Measurements from ENCODE around the gene MED9. TPM values are rescaled to one million over a fixed set of nuclear protein-coding genes. Genes with fewer than 3 reads are reported as not detected.
A peak's percentile ranks its signal among the peaks of the same experiment; 100 is the strongest.

Gene MED9
- total RNA-seq, 6 donors from 2014 or later: 8.5 to 31.4 (median 13.9) TPM

- WGBS, 2 donors: 88 to 90% methylated on average over 12 to 15 of the region's 20 CpGs
- H3K36me3 ChIP-seq: no peaks in the 10 kb centered on the region
- no peak for DNase-seq
These were observed 27.7 kb downstream of the MED9 start for GRCh38 chr17:17504341-17505140.

DNA sequence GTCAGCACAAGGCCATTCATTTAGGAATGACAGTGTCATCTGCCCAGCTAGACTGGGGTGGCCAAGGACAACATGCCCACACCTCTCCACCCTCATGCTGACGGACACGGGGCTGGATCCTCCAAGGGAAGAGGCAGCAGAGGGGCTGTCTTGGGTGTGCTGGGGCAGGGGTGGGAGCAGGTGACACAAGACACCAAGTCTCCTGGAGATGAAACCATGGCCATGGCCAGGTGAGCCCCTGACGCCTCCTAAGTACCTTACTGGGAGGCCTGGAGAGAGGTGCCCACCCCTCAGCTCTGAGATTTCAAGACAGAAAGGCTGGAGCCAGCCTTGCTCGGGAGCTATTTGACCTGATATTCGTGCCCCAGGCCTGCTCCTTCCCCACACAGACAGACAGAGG is 28.4 kb downstream of the MED9 start:
- no peak for ATAC-seq (ENCODE audit: low FRiP score in 2 of 2)
- DNase-seq: no peak
- no peaks in the 10 kb centered on the region for H3K9me3 ChIP-seq
- no peaks in the 10 kb centered on the region for H3K27me3 ChIP-seq
- TF ChIP-seq POLR2AphosphoS5 (IDR thresholded peaks at IDR 0.05) (no peak), POLR2A (IDR thresholded peaks at IDR 0.05) (no peak)
- WGBS, 2 donors: 92 to 97% methylated on average over 4 to 5 of the region's 5 CpGs
- peaks cover 4 to 10% (median 7%) of the 10 kb centered on the region in 4 donors for H3K4me1 ChIP-seq
- no peak overlapping the region for H3K27ac ChIP-seq
- no peak overlapping the region for H3K4me3 ChIP-seq
- no peaks in the 10 kb centered on the region for H3K36me3 ChIP-seq

More at GRCh38 chr17:17504341-17505140, 27.7 kb downstream of the MED9 start:
- Histone ChIP-seq H3K4me1 (peaks cover 4 to 10% (median 7%) of the 10 kb centered on the region in 4 donors), H3K9me3 (no peaks in the 10 kb centered on the region), H3K27ac (no peak overlapping the region), H3K27me3 (no peaks in the 10 kb centered on the region), H3K4me3 (no peak overlapping the region)
- TF ChIP-seq POLR2AphosphoS5 (IDR thresholded peaks at IDR 0.05) (no peak), CTCF (IDR thresholded peaks at IDR 0.05) (no peak), EP300 (IDR thresholded peaks at IDR 0.05) (no peak), POLR2A (IDR thresholded peaks at IDR 0.05) (no peak)
- ATAC-seq (ENCODE audit: low FRiP score in 2 of 2): no peak

GRCh38 chr17:17505610-17506171 is 28.9 kb downstream of the MED9 start:
- H3K4me1 ChIP-seq: peaks cover 4 to 10% (median 7%) of the 10 kb centered on the region in 4 donors
- H3K4me3 ChIP-seq: peak overlapping the region in 1 of 4 donors; percentile 28
- TF ChIP-seq POLR2A (IDR thresholded peaks at IDR 0.05) (no peak), POLR2AphosphoS5 (IDR thresholded peaks at IDR 0.05) (no peak), CTCF (IDR thresholded peaks at IDR 0.05) (no peak), EP300 (IDR thresholded peaks at IDR 0.05) (no peak)
- no peaks in the 10 kb centered on the region for H3K27me3 ChIP-seq
- H3K36me3 ChIP-seq: no peaks in the 10 kb centered on the region
- H3K27ac ChIP-seq: peak overlapping the region; percentile 73 to 89 (median 80)
- no peak for ATAC-seq (ENCODE audit: low FRiP score in 2 of 2)
- DNase-seq: no peak
- no peaks in the 10 kb centered on the region for H3K9me3 ChIP-seq
- 87 to 97% methylated on average over 7 to 15 of the region's 22 CpGs for WGBS, 2 donors

DNA sequence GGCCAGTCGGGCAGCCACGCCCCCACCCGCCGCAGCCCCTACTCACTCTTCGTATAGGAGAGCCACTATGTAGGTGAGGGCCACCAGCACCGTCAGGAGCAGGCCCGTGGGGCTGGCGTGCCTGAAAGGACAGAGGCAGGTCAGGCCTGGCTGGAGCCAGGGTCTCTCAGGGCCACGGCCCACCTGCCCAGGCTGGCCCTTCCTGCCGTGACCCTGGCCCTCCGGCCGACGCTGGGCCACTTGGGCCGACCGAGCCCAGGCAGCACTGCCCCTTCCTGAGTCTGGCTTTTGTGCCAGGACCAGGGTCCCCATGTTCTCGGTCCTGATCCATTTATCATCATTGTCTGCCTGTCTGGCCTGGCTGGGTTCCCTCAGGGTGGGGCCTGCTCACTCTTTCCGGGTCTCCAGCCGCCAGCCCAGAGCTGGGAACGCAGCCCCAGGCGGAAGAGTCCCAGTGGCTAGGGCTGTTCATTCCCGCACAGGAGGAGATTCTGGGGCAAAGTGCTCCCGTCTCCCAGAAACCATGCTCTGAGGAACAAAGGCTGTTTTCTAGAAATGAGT is 29.5 kb downstream of the MED9 start:
- no peaks in the 10 kb centered on the region for H3K27me3 ChIP-seq
- peak overlapping the region in 1 of 4 donors; percentile 28 for H3K4me3 ChIP-seq
- peak overlapping the region; percentile 73 to 89 (median 80) for H3K27ac ChIP-seq
- 86% methylated on average over 17 of the region's 22 CpGs; no CpG with 5 or more reads in 1 of the 2 donors for WGBS, 2 donors
- no peaks in the 10 kb centered on the region for H3K9me3 ChIP-seq
- TF ChIP-seq EP300 (IDR thresholded peaks at IDR 0.05): no peak
- TF ChIP-seq CTCF (IDR thresholded peaks at IDR 0.05): no peak
- peak in 1 of 4 donors; percentile 13 for TF ChIP-seq POLR2A (IDR thresholded peaks at IDR 0.05)
- TF ChIP-seq POLR2AphosphoS5 (IDR thresholded peaks at IDR 0.05): peak in 1 of 2 donors; percentile 44
- H3K4me1 ChIP-seq: peaks cover 4 to 10% (median 7%) of the 10 kb centered on the region in 4 donors
- ATAC-seq (ENCODE audit: low FRiP score in 2 of 2) (no peak), DNase-seq (no peak)
- H3K36me3 ChIP-seq: no peaks in the 10 kb centered on the region

DNA sequence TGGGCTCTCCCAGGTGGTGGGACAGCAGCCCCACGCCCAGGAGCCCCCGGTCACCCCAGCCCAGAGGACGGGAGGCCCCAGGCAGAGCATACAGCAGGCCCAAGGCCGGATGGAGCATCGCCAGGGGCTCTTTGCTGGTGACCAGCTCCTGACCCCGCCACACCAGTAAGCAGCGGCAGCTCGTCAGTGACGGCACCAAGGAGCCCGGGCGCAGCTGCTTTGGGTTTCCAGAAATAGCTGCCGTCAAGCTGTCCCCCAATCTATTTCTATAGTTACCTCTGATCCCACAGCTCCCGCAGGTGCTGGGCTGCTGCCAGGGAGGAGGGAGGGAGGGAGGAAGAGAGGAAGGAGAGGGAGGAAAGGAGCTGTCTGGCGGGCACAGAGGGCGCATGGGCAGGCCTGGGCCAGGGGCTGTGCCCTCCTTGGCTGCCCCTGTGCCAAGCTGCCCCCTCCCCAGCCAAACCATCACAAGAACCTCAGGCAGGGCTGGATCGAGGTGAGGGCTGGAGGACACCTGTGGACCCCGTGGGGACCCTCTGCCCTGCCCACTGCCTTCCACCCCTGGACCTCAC is 30.2 kb downstream of the MED9 start:
- ATAC-seq (ENCODE audit: low FRiP score in 2 of 2) (no peak), DNase-seq (no peak)
- TF ChIP-seq EP300 (IDR thresholded peaks at IDR 0.05) (no peak), POLR2A (IDR thresholded peaks at IDR 0.05) (no peak), POLR2AphosphoS5 (IDR thresholded peaks at IDR 0.05) (no peak), CTCF (IDR thresholded peaks at IDR 0.05) (no peak)
- Histone ChIP-seq H3K9me3 (no peaks in the 10 kb centered on the region), H3K4me3 (peak overlapping the region in 1 of 4 donors; percentile 28), H3K4me1 (peaks cover 4 to 10% (median 7%) of the 10 kb centered on the region in 4 donors), H3K27ac (peak overlapping the region; percentile 73 to 89 (median 80)), H3K36me3 (no peaks in the 10 kb centered on the region), H3K27me3 (no peaks in the 10 kb centered on the region)
- 39 to 62% methylated on average over 3 to 17 of the region's 17 CpGs for WGBS, 2 donors

All from upper lobe of left lung (tissue), 6 donors.